Measurements from ENCODE around the gene JAZF1.
A peak's percentile ranks its signal among the peaks of the same experiment; 100 is the strongest.

Gene JAZF1

GRCh38 chr7:28180364-28181147 lies at the start of gene JAZF1:
JAZF1 (minus strand) TSS chr7:28180795.
- no peak for DNase-seq (ENCODE audit: low read depth)

- no peak for DNase-seq (ENCODE audit: low read depth)
Observed at GRCh38 chr7:28230261-28230660, 49.7 kb upstream of the JAZF1 start.

- no peak for DNase-seq (ENCODE audit: low read depth)
Observed at GRCh38 chr7:28228396-28228795, 47.8 kb upstream of the JAZF1 start.

- no peak for DNase-seq (ENCODE audit: low read depth)
Observed at GRCh38 chr7:28226003-28226402, 45.4 kb upstream of the JAZF1 start.

GRCh38 chr7:28225576-28225975 lies 45.0 kb upstream of the JAZF1 start:
- DNase-seq (ENCODE audit: low read depth): no peak

- no peak for DNase-seq (ENCODE audit: low read depth)
Observed at GRCh38 chr7:28224675-28225074, 44.1 kb upstream of the JAZF1 start.

GRCh38 chr7:28224172-28224571 lies 43.6 kb upstream of the JAZF1 start:
- DNase-seq (ENCODE audit: low read depth): no peak

GRCh38 chr7:28222636-28223035 lies 42.0 kb upstream of the JAZF1 start:
- DNase-seq (ENCODE audit: low read depth): no peak

GRCh38 chr7:28219793-28220192 lies 39.2 kb upstream of the JAZF1 start:
- no peak for DNase-seq (ENCODE audit: low read depth)

- DNase-seq (ENCODE audit: low read depth): no peak
Observed at GRCh38 chr7:28217143-28217542, 36.5 kb upstream of the JAZF1 start.

- DNase-seq (ENCODE audit: low read depth): no peak
Observed at GRCh38 chr7:28211006-28211405, 30.4 kb upstream of the JAZF1 start.

- DNase-seq (ENCODE audit: low read depth): peak; percentile 32
Observed at GRCh38 chr7:28208506-28208905, 27.9 kb upstream of the JAZF1 start.

GRCh38 chr7:28207486-28208158 lies 27.0 kb upstream of the JAZF1 start:
- DNase-seq (ENCODE audit: low read depth): no peak

GRCh38 chr7:28205506-28205905 lies 24.9 kb upstream of the JAZF1 start:
- DNase-seq (ENCODE audit: low read depth): no peak

GRCh38 chr7:28203508-28204240 lies 23.1 kb upstream of the JAZF1 start:
- DNase-seq (ENCODE audit: low read depth): peak; percentile 68

- no peak for DNase-seq (ENCODE audit: low read depth)
Observed at GRCh38 chr7:28202222-28202621, 21.6 kb upstream of the JAZF1 start.

GRCh38 chr7:28201131-28201530 lies 20.5 kb upstream of the JAZF1 start:
- no peak for DNase-seq (ENCODE audit: low read depth)

- no peak for DNase-seq (ENCODE audit: low read depth)
Observed at GRCh38 chr7:28200598-28200997, 20.0 kb upstream of the JAZF1 start.

GRCh38 chr7:28199021-28199510 lies 18.5 kb upstream of the JAZF1 start:
- no peak for DNase-seq (ENCODE audit: low read depth)

- no peak for DNase-seq (ENCODE audit: low read depth)
Observed at GRCh38 chr7:28195910-28196620, 15.5 kb upstream of the JAZF1 start.

- no peak for DNase-seq (ENCODE audit: low read depth)
Observed at GRCh38 chr7:28192786-28193585, 12.4 kb upstream of the JAZF1 start.
